AG04450 (cell line): Measurements from ENCODE around the gene L1CAM. TPM values are rescaled to one million over a fixed set of nuclear protein-coding genes. Genes with fewer than 3 reads are reported as not detected.

Experiments used
- CTCF ChIA-PET: fragments of 300-600, 350-600 bp; formaldehyde crosslinking; extraction: SDS; loops from one replicate; lab custom pipeline; 2022; ENCODE audit warnings: antibody characterized with exemption, inconsistent platforms; lab: Charles Lee
- POLR2A ChIA-PET: fragments of 350-600 bp; formaldehyde crosslinking; extraction: SDS; loops from one replicate; lab custom pipeline; 2021; ENCODE audit warnings: antibody characterized with exemption, inconsistent platforms; lab: Yijun Ruan, JAX
- DNase-seq: peaks from one replicate; pipeline ENCODE4 v3.0.0-alpha.2; 2011; ENCODE audit warnings: low read depth, low spot score
- H3K27ac ChIP-seq: one replicate; pipeline ENCODE4 v1.5.1; 2012; ENCODE audit warnings: low read depth, low read length, control low read depth
- H3K27me3 ChIP-seq: one replicate; pipeline ENCODE4 v1.6.0; 2012; ENCODE audit warnings: low read length; ENCODE audit not compliant: control insufficient read depth, insufficient read depth
- H3K4me3 ChIP-seq: 2 replicates; pipeline ENCODE4 v1.5.1; 2011; ENCODE audit warnings: mild to moderate bottlenecking, low read depth, low read length, control low read depth
- H3K9me3 ChIP-seq: 2 replicates; pipeline ENCODE4 v1.5.1; 2012; ENCODE audit warnings: low read length; ENCODE audit not compliant: control insufficient read depth, insufficient read depth
- CTCF ChIP-seq: IDR thresholded peaks from 2 replicates; pipeline ENCODE4 v1.5.1; 2011; ENCODE audit warnings: low read depth, low read length, control low read depth, inconsistent platforms
- polyA plus RNA-seq: library from polyadenylated mRNA; depleted of rRNA; stranded (reverse); fragments of >200 nt; gene quantifications from 2 replicates; pipeline ENCODE4 v1.2.3, GENCODE V29; 2011

Gene L1CAM
- polyA plus RNA-seq, 1 experiment: 0.10 TPM

- H3K4me3 ChIP-seq: no peak overlapping the region
- no peak for TF ChIP-seq CTCF
- ChIA-PET CTCF (no interaction called here), POLR2A (interaction anchor here (0.7 kb wide), 2 partner anchors 55 to 191 kb away, joined by 3 read pairs; no protein-coding TSS in a partner anchor)
- DNase-seq: peak; percentile 60
- no peaks in the 10 kb centered on the region for H3K9me3 ChIP-seq
- peak overlapping the region; percentile 11 for H3K27ac ChIP-seq
- H3K27me3 ChIP-seq: peaks cover 2% of the 10 kb centered on the region
Measured at GRCh38 chrX:153900831-153901752, 15.1 kb upstream of the L1CAM start.

DNA sequence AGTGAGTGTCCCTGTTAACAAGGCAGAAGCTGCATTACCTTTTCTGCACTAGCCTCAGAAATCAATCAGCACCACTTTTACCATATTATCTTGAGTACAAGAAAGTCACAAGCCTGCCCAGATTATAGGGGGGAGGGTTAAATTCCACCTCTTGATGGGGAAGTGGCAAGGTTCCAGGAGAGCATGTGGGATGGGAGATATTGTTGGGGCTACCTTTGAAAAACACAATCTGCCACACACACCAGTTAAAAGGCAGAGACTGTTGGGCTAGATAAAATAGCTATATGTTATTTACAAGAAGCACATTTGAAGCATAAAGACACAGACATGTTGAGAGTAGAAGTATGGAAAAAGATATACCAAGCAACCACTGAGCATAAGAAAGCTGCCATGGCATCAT, 11.9 kb upstream of the L1CAM start:
- no peak for TF ChIP-seq CTCF
- H3K27me3 ChIP-seq: peaks cover 2% of the 10 kb centered on the region
- no peak overlapping the region for H3K27ac ChIP-seq
- no peak for DNase-seq
- ChIA-PET CTCF (no interaction called here), POLR2A (interaction anchor here (0.6 kb wide), 1 partner anchor 95 kb away, joined by 3 read pairs; no protein-coding TSS in a partner anchor)
- no peak overlapping the region for H3K4me3 ChIP-seq
- no peaks in the 10 kb centered on the region for H3K9me3 ChIP-seq

DNA sequence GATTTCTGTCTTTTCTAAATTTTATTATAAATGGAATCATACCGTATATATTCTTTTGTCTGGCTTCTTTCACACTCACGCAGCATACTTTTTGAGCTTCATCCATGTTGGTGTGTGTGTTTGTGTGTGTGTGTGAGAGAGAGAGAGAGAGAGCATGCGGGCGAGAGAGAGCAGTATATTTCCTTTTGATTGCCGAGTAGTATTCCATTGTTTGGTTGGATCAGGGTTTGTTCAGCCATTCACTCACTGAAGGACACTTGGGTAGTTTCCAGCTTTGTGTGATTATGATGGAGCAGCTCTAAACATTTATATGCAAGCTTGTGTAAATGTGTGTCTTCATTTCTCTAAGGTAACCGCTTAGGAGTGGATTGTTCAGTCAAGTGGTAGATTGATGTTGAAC, 3.1 kb upstream of the L1CAM start:
- no peak for TF ChIP-seq CTCF
- ChIA-PET POLR2A (no interaction called here), CTCF (no interaction called here)
- no peak overlapping the region for H3K4me3 ChIP-seq
- H3K27me3 ChIP-seq: peaks cover 27% of the 10 kb centered on the region
- H3K27ac ChIP-seq: no peak overlapping the region
- H3K9me3 ChIP-seq: no peaks in the 10 kb centered on the region; the same call in 1 of the 2 replicates
- no peak for DNase-seq

GRCh38 chrX:153888344-153888743, 2.4 kb upstream of the L1CAM start:
- no peaks in the 10 kb centered on the region; the same call in 1 of the 2 replicates for H3K9me3 ChIP-seq
- no peak overlapping the region for H3K27ac ChIP-seq
- H3K4me3 ChIP-seq: no peak overlapping the region
- ChIA-PET CTCF (no interaction called here), POLR2A (no interaction called here)
- H3K27me3 ChIP-seq: peaks cover 34% of the 10 kb centered on the region
- TF ChIP-seq CTCF: no peak
- no peak for DNase-seq

- ChIA-PET POLR2A (no interaction called here), CTCF (no interaction called here)
- no peak for DNase-seq
- no peak for TF ChIP-seq CTCF
- no peaks in the 10 kb centered on the region; the same call in 1 of the 2 replicates for H3K9me3 ChIP-seq
- H3K4me3 ChIP-seq: no peak overlapping the region
- peaks cover 37% of the 10 kb centered on the region for H3K27me3 ChIP-seq
- no peak overlapping the region for H3K27ac ChIP-seq
Measured at GRCh38 chrX:153887385-153887784, 1.4 kb upstream of the L1CAM start.
